ENCODE measurements around the gene LHX6. TPM values are rescaled to one million over a fixed set of nuclear protein-coding genes. Genes with fewer than 3 reads are reported as not detected.

The LHX6 gene
- total RNA-seq, 1 experiment from 2014 or later, result 4.1 TPM

DNA sequence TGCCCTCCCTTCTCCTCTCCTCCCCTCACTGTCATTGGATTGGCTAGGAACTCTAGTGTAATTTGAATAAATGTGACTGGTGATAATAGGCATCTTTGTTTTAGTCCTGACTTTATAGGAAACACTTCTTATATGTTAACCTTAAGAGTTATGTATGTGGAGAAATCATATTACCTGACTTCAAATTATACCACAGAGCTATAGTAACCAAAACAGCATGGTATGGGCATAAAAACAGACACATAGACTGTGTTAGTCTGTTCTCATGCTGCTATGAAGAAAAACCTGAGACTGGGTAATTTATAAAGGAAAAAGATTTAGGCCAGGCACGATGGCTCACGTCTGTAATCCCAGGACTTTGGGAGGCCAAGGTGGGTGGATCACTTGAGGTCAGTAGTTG is 45.3 kb upstream of the LHX6 start:
- H3K9me3 ChIP-seq (ENCODE audit: control insufficient read depth in 1 of 2, insufficient read depth in 1 of 2, low read depth in 1 of 2, low read length in 2 of 2), result peaks cover 3 to 13% of the 10 kb centered on the region in 2 experiments; a peak in 2 of 4 replicates
- H4K20me1 ChIP-seq (ENCODE audit: insufficient read depth), result peaks cover 6% of the 10 kb centered on the region; the same call in 1 of the 2 replicates
- no peak overlapping the region for H3K4me2 ChIP-seq (ENCODE audit: low read length)
- ChIA-PET RAD21 (ENCODE audit: low non-redundant PET in 1 of 2, low total read pairs in 2 of 2, uncharacterized antibody in 2 of 2, unreplicated experiment in 2 of 2) (no interaction called here), POLR2A (no interaction called here), CTCF (no interaction called here)
- no TSS peak for BruUV-seq (replicated peaks)
- no peak overlapping the region for H3K27ac ChIP-seq (ENCODE audit: low read depth, low read length)
- TF ChIP-seq SRF (IDR thresholded peaks at IDR 0.05; ENCODE audit: low read depth) (no peak), EZH2phosphoT487 (IDR thresholded peaks at IDR 0.05; ENCODE audit: borderline replicate concordance) (no peak), CBX3 (IDR thresholded peaks at IDR 0.05; ENCODE audit: low read depth) (0 out of 2 replicates have a peak, but pooled peaks have one; percentile 53)
- peaks cover 100% of the 10 kb centered on the region for H3K79me2 ChIP-seq (ENCODE audit: insufficient read depth, low read length)
- H3K27me3 ChIP-seq (ENCODE audit: insufficient read depth, low read length), result no peaks in the 10 kb centered on the region
- H2AFZ ChIP-seq (ENCODE audit: low read depth, low read length, poor library complexity, severe bottlenecking), result no peak overlapping the region
- H3K4me3 ChIP-seq (replicated peaks in 1 of 2; ENCODE audit: low read depth in 1 of 2, low read length in 2 of 2), result no peak overlapping the region
- H3K9ac ChIP-seq (ENCODE audit: low read length), result no peak overlapping the region
- DNase-seq (ENCODE audit: low read depth, low spot score) (no peak), ATAC-seq (no peak)
- no peaks in the 10 kb centered on the region for H3K9me2 ChIP-seq (ENCODE audit: insufficient read depth)
- no peaks in the 10 kb centered on the region for H3K4me1 ChIP-seq (ENCODE audit: control insufficient read depth in 1 of 2, insufficient read depth in 2 of 2, low read length in 2 of 2)
- peaks cover 13 to 47% of the 10 kb centered on the region in 2 experiments; a peak in 3 of 4 replicates for H3K36me3 ChIP-seq (ENCODE audit: control insufficient read depth in 1 of 2, insufficient read depth in 2 of 2, low read length in 2 of 2)
- intact Hi-C loops (cut with micrococcal nuclease), result loop anchor here (1.0 kb wide), 1 partner anchor 37 kb away; no protein-coding TSS in a partner anchor

DNA sequence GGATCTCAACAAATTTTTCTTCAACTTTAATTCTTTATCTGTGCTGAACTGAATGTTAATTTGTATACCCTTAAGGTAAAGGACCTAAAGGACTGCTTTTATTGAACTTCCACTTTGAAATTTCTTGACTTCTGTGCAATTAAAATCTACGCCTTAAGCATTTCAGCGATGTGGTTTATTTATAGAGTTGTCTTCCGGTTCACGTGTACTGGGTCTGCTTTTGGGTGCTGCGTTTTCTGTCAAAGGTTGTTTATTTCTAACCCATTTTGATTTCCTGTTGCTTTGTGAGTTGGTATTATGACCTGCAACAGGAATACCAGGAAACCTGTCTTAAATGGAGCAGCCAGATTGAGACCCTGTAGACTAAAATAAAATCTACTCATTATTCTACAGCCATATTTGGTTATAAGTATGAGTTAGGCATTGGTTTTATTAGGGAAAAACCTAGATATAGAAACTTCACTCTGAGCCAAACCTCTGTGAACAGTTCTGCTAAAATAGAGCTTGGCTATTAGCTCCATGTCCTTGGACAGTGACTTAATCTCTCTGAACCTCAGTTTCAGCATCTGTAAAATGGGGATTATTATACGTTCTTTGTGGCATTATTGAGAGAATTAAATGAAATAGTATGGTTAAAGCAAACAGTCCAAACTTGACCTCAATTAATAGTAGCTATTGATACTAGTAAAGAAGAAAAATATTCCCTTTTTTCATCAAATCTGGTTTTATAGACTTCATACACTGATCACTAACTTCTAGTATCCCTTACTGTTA is 39.5 kb upstream of the LHX6 start:
- H2AFZ ChIP-seq (ENCODE audit: low read depth, low read length, poor library complexity, severe bottlenecking), result no peak overlapping the region

More for the DNA sequence above, 39.5 kb upstream of the LHX6 start:
- ChIA-PET POLR2A (interaction anchor here (0.6 kb wide), 1 partner anchor 173 kb away, joined by 3 read pairs; no protein-coding TSS in a partner anchor), CTCF (no interaction called here), RAD21 (ENCODE audit: low non-redundant PET in 1 of 2, low total read pairs in 2 of 2, uncharacterized antibody in 2 of 2, unreplicated experiment in 2 of 2) (no interaction called here)
- Histone ChIP-seq H3K79me2 (ENCODE audit: insufficient read depth, low read length) (peaks cover 92% of the 10 kb centered on the region), H4K20me1 (ENCODE audit: insufficient read depth) (no peaks in the 10 kb centered on the region), H3K36me3 (ENCODE audit: control insufficient read depth in 1 of 2, insufficient read depth in 2 of 2, low read length in 2 of 2) (peaks cover 9 to 20% of the 10 kb centered on the region in 2 experiments; a peak in 2 of 4 replicates), H3K4me1 (ENCODE audit: control insufficient read depth in 1 of 2, insufficient read depth in 2 of 2, low read length in 2 of 2) (peaks cover 4 to 15% of the 10 kb centered on the region in 2 experiments), H3K4me3 (replicated peaks in 1 of 2; ENCODE audit: low read depth in 1 of 2, low read length in 2 of 2) (no peak overlapping the region), H3K4me2 (ENCODE audit: low read length) (no peak overlapping the region), H3K9me3 (ENCODE audit: control insufficient read depth in 1 of 2, insufficient read depth in 1 of 2, low read depth in 1 of 2, low read length in 2 of 2) (no peaks in the 10 kb centered on the region), H3K9me2 (ENCODE audit: insufficient read depth) (no peaks in the 10 kb centered on the region), H3K27ac (ENCODE audit: low read depth, low read length) (no peak overlapping the region), H3K9ac (ENCODE audit: low read length) (no peak overlapping the region), H3K27me3 (ENCODE audit: insufficient read depth, low read length) (no peaks in the 10 kb centered on the region)
- TF ChIP-seq, protein P1, sequence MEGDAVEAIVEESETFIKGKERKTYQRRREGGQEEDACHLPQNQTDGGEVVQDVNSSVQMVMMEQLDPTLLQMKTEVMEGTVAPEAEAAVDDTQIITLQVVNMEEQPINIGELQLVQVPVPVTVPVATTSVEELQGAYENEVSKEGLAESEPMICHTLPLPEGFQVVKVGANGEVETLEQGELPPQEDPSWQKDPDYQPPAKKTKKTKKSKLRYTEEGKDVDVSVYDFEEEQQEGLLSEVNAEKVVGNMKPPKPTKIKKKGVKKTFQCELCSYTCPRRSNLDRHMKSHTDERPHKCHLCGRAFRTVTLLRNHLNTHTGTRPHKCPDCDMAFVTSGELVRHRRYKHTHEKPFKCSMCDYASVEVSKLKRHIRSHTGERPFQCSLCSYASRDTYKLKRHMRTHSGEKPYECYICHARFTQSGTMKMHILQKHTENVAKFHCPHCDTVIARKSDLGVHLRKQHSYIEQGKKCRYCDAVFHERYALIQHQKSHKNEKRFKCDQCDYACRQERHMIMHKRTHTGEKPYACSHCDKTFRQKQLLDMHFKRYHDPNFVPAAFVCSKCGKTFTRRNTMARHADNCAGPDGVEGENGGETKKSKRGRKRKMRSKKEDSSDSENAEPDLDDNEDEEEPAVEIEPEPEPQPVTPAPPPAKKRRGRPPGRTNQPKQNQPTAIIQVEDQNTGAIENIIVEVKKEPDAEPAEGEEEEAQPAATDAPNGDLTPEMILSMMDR (IDR thresholded peaks at IDR 0.05 in 2 of 3, conservative IDR thresholded peaks at IDR 0.05 in 1 of 3; ENCODE audit: borderline replicate concordance in 1 of 3, insufficient read depth in 1 of 3, low read depth in 2 of 3, low read length in 2 of 3), result no peak
- no peak for TF ChIP-seq JUND (IDR thresholded peaks at IDR 0.05)
- no peak for TF ChIP-seq ZFX (IDR thresholded peaks at IDR 0.05)
- TF ChIP-seq CEBPB (IDR thresholded peaks at IDR 0.05; ENCODE audit: low read depth), result no peak
- no peak for TF ChIP-seq CBX3 (IDR thresholded peaks at IDR 0.05; ENCODE audit: low read depth)
- TF ChIP-seq POLR2A (IDR thresholded peaks at IDR 0.05; ENCODE audit: borderline replicate concordance, extremely low read depth, insufficient read depth, insufficient read length), result no peak
- TF ChIP-seq TCF7L2 (IDR thresholded peaks at IDR 0.05; ENCODE audit: borderline replicate concordance, extremely low read depth, insufficient read depth, insufficient read length), result no peak
- no TSS peak for BruUV-seq (replicated peaks)
- ATAC-seq (no peak), DNase-seq (ENCODE audit: low read depth, low spot score) (no peak)
- intact Hi-C loops (cut with micrococcal nuclease), result no loop called here
